Measurements from ENCODE around the gene RNU5B-1. TPM values are rescaled to one million over a fixed set of nuclear protein-coding genes. Genes with fewer than 3 reads are reported as not detected.

The RNU5B-1 gene
- total and polyA plus RNA-seq, 2 of the 8 experiments (the other 6 are each of a cell fraction or from before 2014, with no cell fraction given): not detected

- Histone ChIP-seq H2BK120ac (replicated peaks; ENCODE audit: low read depth, low read length) (no peak overlapping the region), H3K23ac (ENCODE audit: insufficient read length) (no peak overlapping the region), H3K56ac (replicated peaks; ENCODE audit: insufficient read length, low read depth, low read length) (no peak overlapping the region), H3K14ac (ENCODE audit: insufficient read length) (no peak overlapping the region), H3K4me2 (ENCODE audit: insufficient read depth in 1 of 2, low read depth in 2 of 2, low read length in 2 of 2) (no peak overlapping the region), H4K8ac (ENCODE audit: extremely low read depth, insufficient read depth, low read length) (no peak overlapping the region), H2BK20ac (ENCODE audit: low read length) (no peak overlapping the region; the same call in 1 of the 2 replicates), H3K27me3 (replicated peaks in 1 of 4; ENCODE audit: control insufficient read depth in 3 of 4, extremely low read depth in 1 of 4, insufficient read depth in 3 of 4, low read length in 3 of 4) (no peaks in the 10 kb centered on the region), H3K18ac (ENCODE audit: extremely low read depth, low read length) (no peak overlapping the region), H2BK15ac (ENCODE audit: low read length) (no peak overlapping the region), H2AK5ac (ENCODE audit: low read depth, low read length) (0 out of 2 replicates have a peak overlapping the region, but pooled peaks have one; percentile 53), H3K4me1 (replicated peaks in 1 of 4; ENCODE audit: control insufficient read depth in 3 of 4, insufficient read depth in 4 of 4, low read length in 3 of 4) (peaks cover 20 to 48% (median 37%) of the 10 kb centered on the region in 4 experiments), H4K5ac (ENCODE audit: insufficient read length, low read depth, low read length) (no peak overlapping the region), H4K91ac (replicated peaks; ENCODE audit: insufficient read length, low read length) (no peak overlapping the region), H2AFZ (ENCODE audit: low read length) (no peak overlapping the region), H3K9ac (replicated peaks in 1 of 4; ENCODE audit: extremely low read depth in 1 of 4, low read depth in 3 of 4, low read length in 3 of 4) (no peak overlapping the region), H3K79me1 (ENCODE audit: low read depth, low read length) (peaks cover 7% of the 10 kb centered on the region), H3K4me3 (ENCODE audit: extremely low read depth in 1 of 4, insufficient read depth in 2 of 4, low read depth in 3 of 4, low read length in 4 of 4) (no peak overlapping the region), H3K4ac (replicated peaks; ENCODE audit: insufficient read length, low read depth, low read length) (no peak overlapping the region), H3K36me3 (ENCODE audit: control insufficient read depth in 2 of 4, insufficient read depth in 4 of 4, low read length in 3 of 4) (no peaks in the 10 kb centered on the region), H2BK5ac (ENCODE audit: low read depth, low read length) (no peak overlapping the region), H4K20me1 (replicated peaks in 1 of 2; ENCODE audit: control insufficient read depth in 1 of 2, insufficient read depth in 2 of 2, low read length in 2 of 2) (peaks cover 4 to 8% of the 10 kb centered on the region in 2 experiments), H3K23me2 (ENCODE audit: low read depth, low read length) (no peaks in the 10 kb centered on the region), H2BK12ac (ENCODE audit: low read depth, low read length) (no peak overlapping the region), H3K9me3 (ENCODE audit: insufficient read depth in 2 of 2, low read depth in 1 of 2, low read length in 1 of 2) (no peaks in the 10 kb centered on the region), H3K27ac (ENCODE audit: low read depth, low read length) (no peak overlapping the region), H3K79me2 (ENCODE audit: control insufficient read depth in 1 of 2, insufficient read depth in 2 of 2, low read length in 2 of 2) (no peaks in the 10 kb centered on the region; a peak in 1 of 4 replicates)
- FAIRE-seq (no peak), DNase-seq (ENCODE audit: low read depth in 1 of 2, low spot score in 2 of 2) (no peak)
- ChIA-PET POLR2A (ENCODE audit: partially characterized antibody) (interaction anchor here (0.8 to 3.7 kb wide), 6 partner anchors 11 to 57 kb away, joined by 3 to 20 read pairs (median 4); partner anchors contain the start of gene IGDCC3), CTCF (ENCODE audit: partially characterized antibody) (interaction anchor here (0.6 to 5.5 kb wide), 17 partner anchors 12 to 518 kb away, joined by 3 to 50 read pairs (median 5); no protein-coding TSS in a partner anchor)
- WGBS, 2 experiments (ENCODE audit: extremely low coverage in 1 of 2, insufficient coverage in 1 of 2, insufficient read length in 1 of 2, insufficient replicate concordance in 2 of 2, low coverage in 1 of 2, low lambda C conversion rate in 2 of 2, missing lambda C conversion rate in 1 of 2): 88% methylated on average over 3 of the region's 3 CpGs; no CpG with 5 or more reads in 1 of the 2 experiments
- TF ChIP-seq BCL11A (IDR thresholded peaks at IDR 0.05; ENCODE audit: low read depth in 2 of 2, low read length in 2 of 2): no peak
- TF ChIP-seq KDM5A (IDR thresholded peaks at IDR 0.05; ENCODE audit: low read length): no peak
- TF ChIP-seq ASH2L (IDR thresholded peaks at IDR 0.05; ENCODE audit: low read length): no peak
- no peak for TF ChIP-seq HDAC2 (IDR thresholded peaks at IDR 0.05; ENCODE audit: borderline replicate concordance in 1 of 2, low read depth in 2 of 2, low read length in 2 of 2)
- no peak for TF ChIP-seq HDAC6 (IDR thresholded peaks at IDR 0.05; ENCODE audit: low read depth, low read length)
- no peak for TF ChIP-seq JUND (IDR thresholded peaks at IDR 0.05; ENCODE audit: low read length)
- no peak for TF ChIP-seq SP1 (IDR thresholded peaks at IDR 0.05; ENCODE audit: low read depth, low read length)
- no peak for TF ChIP-seq EGR1 (IDR thresholded peaks at IDR 0.05; ENCODE audit: borderline replicate concordance, low read depth, low read length)
- no peak for TF ChIP-seq POLR2AphosphoS5 (IDR thresholded peaks at IDR 0.05; ENCODE audit: low read depth, low read length)
- no peak for TF ChIP-seq GABPA (IDR thresholded peaks at IDR 0.05; ENCODE audit: borderline replicate concordance, insufficient read depth, low read length)
- no peak for TF ChIP-seq TCF12 (IDR thresholded peaks at IDR 0.05; ENCODE audit: low read depth, low read length)
- TF ChIP-seq CTBP2 (IDR thresholded peaks at IDR 0.05; ENCODE audit: borderline replicate concordance, insufficient read depth, insufficient read length, low read length): no peak
- no peak for TF ChIP-seq CHD1 (IDR thresholded peaks at IDR 0.05; ENCODE audit: low read depth, low read length)
- no peak for TF ChIP-seq SRF (IDR thresholded peaks at IDR 0.05; ENCODE audit: low read depth, low read length)
- TF ChIP-seq TBP (IDR thresholded peaks at IDR 0.05; ENCODE audit: low read depth, low read length): no peak
Observed at GRCh38 chr15:65338366-65338765, 33.9 kb downstream of the RNU5B-1 start.
